IMR-90 (cell line): ENCODE measurements around the gene WDFY2. TPM values are rescaled to one million over a fixed set of nuclear protein-coding genes. Genes with fewer than 3 reads are reported as not detected.
A peak's percentile ranks its signal among the peaks of the same experiment; 100 is the strongest.

Experiments used
- ATAC-seq: fragments of 200-7000 bp; cut with Tn5 transposase; 2 replicates; pipeline ENCODE4 v1.9.1; 2020; ENCODE audit warnings: low read depth, mild to moderate bottlenecking, moderate library complexity
- BruUV-seq: library from RNA; stranded (reverse); fragments of 400-500 nt; replicated peaks from 2 replicates; lab custom pipeline; 2021; lab: Mats Ljungman, UMichigan
- CTCF ChIA-PET: fragments of 300-600 bp; formaldehyde crosslinking; extraction: SDS; loops from one replicate; lab custom pipeline; 2021; ENCODE audit warnings: antibody characterized with exemption; lab: Yijun Ruan, JAX
- POLR2A ChIA-PET: fragments of 300-600 bp; sonication (Branson Sonifier 250); formaldehyde crosslinking; loops from one replicate; lab custom pipeline; 2022; ENCODE audit warnings: antibody characterized with exemption; ENCODE audit not compliant: unreplicated experiment; lab: Charles Lee
- DNase-seq: peaks from one replicate; pipeline ENCODE4 v3.0.0; 2013
- H2AFZ ChIP-seq: replicated peaks from 2 replicates; pipeline ENCODE3; 2013; ENCODE audit warnings: low read length, mild to moderate bottlenecking; ENCODE audit not compliant: poor library complexity
- H2AK5ac ChIP-seq: 2 replicates; pipeline ENCODE4 v1.6.1; 2013; ENCODE audit warnings: low read depth, low read length, inconsistent platforms
- H2AK9ac ChIP-seq: replicated peaks from 2 replicates; pipeline ENCODE3; 2013; ENCODE audit warnings: mild to moderate bottlenecking, low read depth, low read length, moderate library complexity; ENCODE audit not compliant: poor library complexity
- H2BK120ac ChIP-seq: 2 replicates; pipeline ENCODE4 v1.6.1; 2013; ENCODE audit warnings: low read depth, low read length, inconsistent platforms
- H2BK15ac ChIP-seq: 3 replicates; pipeline ENCODE4 v1.6.1; 2013; ENCODE audit warnings: low read depth, low read length, inconsistent platforms
- H2BK20ac ChIP-seq: 2 replicates; pipeline ENCODE4 v1.6.1; 2013; ENCODE audit warnings: low read depth, mild to moderate bottlenecking, inconsistent platforms, low read length, moderate library complexity
- H2BK5ac ChIP-seq: 2 replicates; pipeline ENCODE4 v1.6.1; 2013; ENCODE audit warnings: mild to moderate bottlenecking, low read depth, low read length, inconsistent platforms; ENCODE audit not compliant: poor library complexity, severe bottlenecking
- H3K14ac ChIP-seq: replicated peaks from 2 replicates; pipeline ENCODE4 v1.6.1; 2013; ENCODE audit warnings: low read depth, low read length, inconsistent platforms
- H3K18ac ChIP-seq: 2 replicates; pipeline ENCODE4 v1.6.1; 2013; ENCODE audit warnings: low read depth, low read length, control low read depth
- H3K23ac ChIP-seq: 2 replicates; pipeline ENCODE4 v1.6.1; 2013; ENCODE audit warnings: low read depth, low read length, inconsistent platforms
- H3K27ac ChIP-seq: 2 replicates; pipeline ENCODE4 v1.5.1; 2013; ENCODE audit warnings: mild to moderate bottlenecking, control low read depth, low read length; ENCODE audit not compliant: insufficient read depth
- H3K27me3 ChIP-seq: 2 replicates; pipeline ENCODE4 v1.6.1; 2013; ENCODE audit warnings: low read length; ENCODE audit not compliant: control insufficient read depth, insufficient read depth
- H3K36me3 ChIP-seq: 2 replicates; pipeline ENCODE4 v1.6.1; 2013; ENCODE audit warnings: low read length, mixed read lengths; ENCODE audit not compliant: control insufficient read depth, insufficient read depth
- H3K4ac ChIP-seq: 2 replicates; pipeline ENCODE4 v1.6.1; 2013; ENCODE audit warnings: low read depth, low read length, inconsistent platforms
- H3K4me1 ChIP-seq: 2 replicates; pipeline ENCODE4 v1.6.1; 2013; ENCODE audit warnings: low read length, mixed read lengths; ENCODE audit not compliant: control insufficient read depth, insufficient read depth
- H3K4me2 ChIP-seq: 2 replicates; pipeline ENCODE4 v1.6.1; 2013; ENCODE audit warnings: low read depth, mild to moderate bottlenecking, control low read depth, low read length, moderate library complexity
- H3K4me3 ChIP-seq: 2 replicates; pipeline ENCODE4 v1.5.1; 2013; ENCODE audit warnings: low read depth, mild to moderate bottlenecking, control low read depth, low read length, moderate library complexity; ENCODE audit not compliant: insufficient read depth
- H3K56ac ChIP-seq: 2 replicates; pipeline ENCODE4 v1.6.1; 2013; ENCODE audit warnings: low read length, inconsistent platforms; ENCODE audit not compliant: insufficient read depth; ENCODE audit errors: extremely low read depth
- H3K79me1 ChIP-seq, 2 experiments: 2 replicates each; pipeline ENCODE4 v1.6.1; 2013; ENCODE audit warnings: low read length in 2 of 2, inconsistent platforms in 1 of 2, low read depth in 1 of 2
- H3K9ac ChIP-seq: 2 replicates; pipeline ENCODE4 v1.6.1; 2013; ENCODE audit warnings: low read depth, low read length, control low read depth
- H3K9me1 ChIP-seq: 2 replicates; pipeline ENCODE4 v1.6.1; 2013; ENCODE audit warnings: low read length, inconsistent platforms; ENCODE audit not compliant: insufficient read depth
- H3K9me3 ChIP-seq: 2 replicates; pipeline ENCODE4 v1.6.1; 2013; ENCODE audit warnings: low read length; ENCODE audit not compliant: control insufficient read depth, insufficient read depth
- H4K20me1 ChIP-seq: 2 replicates; pipeline ENCODE4 v1.6.1; 2013; ENCODE audit warnings: low read length, inconsistent platforms; ENCODE audit not compliant: insufficient read depth
- H4K5ac ChIP-seq: 2 replicates; pipeline ENCODE4 v1.6.1; 2013; ENCODE audit warnings: mild to moderate bottlenecking, low read depth, low read length, control low read depth
- H4K8ac ChIP-seq, 2 experiments: 2 replicates each; pipeline ENCODE4 v1.6.1; 2013; ENCODE audit warnings: low read depth in 2 of 2, low read length in 2 of 2, control low read depth in 1 of 2, inconsistent platforms in 1 of 2
- H4K91ac ChIP-seq: 2 replicates; pipeline ENCODE4 v1.6.1; 2013; ENCODE audit warnings: low read depth, low read length, inconsistent platforms; ENCODE audit not compliant: insufficient read depth
- CEBPB ChIP-seq: IDR thresholded peaks from 2 replicates; pipeline ENCODE4 v1.6.1; 2012; ENCODE audit warnings: low read depth, low read length, improper control_type of control experiment
- RCOR1 ChIP-seq: IDR thresholded peaks from 2 replicates; pipeline ENCODE4 v1.6.1; 2012; ENCODE audit warnings: mild to moderate bottlenecking, low read length, improper control_type of control experiment; ENCODE audit not compliant: insufficient replicate concordance
- WGBS, 2 experiments: methylation state at CpG; one replicate each; pipeline versions ENCODE4 v1.1.5 to v1.1.7; 2013; ENCODE audit warnings: missing lambda C conversion rate in 2 of 2; ENCODE audit not compliant: insufficient read length in 1 of 2; ENCODE audit errors: extremely low coverage in 2 of 2; 5-methylcytosine and 5-hydroxymethylcytosine counted together
- dilution Hi-C: fragments of 300-500 bp; cut with HindIII; formaldehyde crosslinking; loops from one replicate; pipeline ENCODE4 v1.14.3; 2018; ENCODE audit warnings: low sequenced_read_pairs; ENCODE audit not compliant: unreplicated experiment
- in situ Hi-C: fragments of 300-500 bp; cut with MboI; formaldehyde crosslinking; loops from 3 replicates; pipeline ENCODE4 v1.14.3; 2019; ENCODE audit warnings: low sequenced_read_pairs, inconsistent platforms, mixed read lengths
- intact Hi-C: fragments of 100-400 bp; cut with micrococcal nuclease; formaldehyde crosslinking; loops from 2 replicates; pipeline ENCODE4 v1.10.0; 2022
- polyA plus RNA-seq, 3 experiments: library from polyadenylated mRNA; depleted of rRNA; stranded (reverse); fragments of >200 nt; gene quantifications; 2 replicates each; pipeline ENCODE4 v1.2.3, GENCODE V29; 2012; ENCODE audit warnings: low replicate concordance in 1 of 3
- total RNA-seq: library from RNA; depleted of rRNA; stranded (reverse); fragments of >200 nt; gene quantifications from 2 replicates; pipeline ENCODE4 v1.2.3, GENCODE V29; 2012

WDFY2 gene
- total and polyA plus RNA-seq, 2 of the 4 experiments (the other 2 are of a cell fraction), result 4.3 to 5.4 TPM

- Histone ChIP-seq H3K27ac (peak overlapping the region; percentile 47; the same call in 1 of the 2 replicates), H4K5ac (no peak overlapping the region), H3K14ac (peak overlapping the region; percentile 48; the same call in 1 of the 2 replicates), H3K4me2 (no peak overlapping the region), H3K9me1 (peaks cover 29% of the 10 kb centered on the region), H3K27me3 (no peaks in the 10 kb centered on the region), H3K4me1 (peaks cover 25% of the 10 kb centered on the region), H3K79me1 (peaks cover 28 to 54% of the 10 kb centered on the region in 2 experiments), H3K18ac (peak overlapping the region; percentile 67), H3K9ac (no peak overlapping the region), H2BK15ac (peak overlapping the region; percentile 51; the same call in 1 of the 3 replicates), H2AK5ac (peak overlapping the region; percentile 72; the same call in 1 of the 2 replicates), H3K9me3 (no peaks in the 10 kb centered on the region), H3K4me3 (no peak overlapping the region), H2AK9ac (no peak overlapping the region), H3K23ac (peak overlapping the region; percentile 24; the same call in 1 of the 2 replicates), H3K56ac (no peak overlapping the region), H3K4ac (peak overlapping the region; percentile 70; the same call in 1 of the 2 replicates), H2AFZ (no peak overlapping the region), H4K20me1 (no peaks in the 10 kb centered on the region), H4K8ac (peak overlapping the region in 1 of 2 experiments; percentile 22; a peak in 1 of 4 replicates), H4K91ac (no peak overlapping the region), H2BK20ac (0 out of 2 replicates have a peak overlapping the region, but pooled peaks have one; percentile 66), H2BK120ac (peak overlapping the region; percentile 52; the same call in 1 of the 2 replicates), H3K36me3 (no peaks in the 10 kb centered on the region), H2BK5ac (peak overlapping the region; percentile 34)
- peak; percentile 90 for DNase-seq
- 0 out of 2 replicates have a peak, but pooled peaks have one; percentile 9 for ATAC-seq
- TF ChIP-seq RCOR1, result no peak
- peak; percentile 92 for TF ChIP-seq CEBPB
- WGBS, 2 experiments, result no CpG with 5 or more reads among the region's 3 CpGs
- dilution Hi-C loops, result no loop called here
- ChIA-PET CTCF (no interaction called here), POLR2A (no interaction called here)
- intact Hi-C loops, result no loop called here
- in situ Hi-C loops, result no loop called here
- BruUV-seq, result no TSS peak
Measured at GRCh38 chr13:51726446-51727193, 142.4 kb downstream of the WDFY2 start.
